A172 (cell line): ENCODE measurements around the gene MTG2. TPM values are rescaled to one million over a fixed set of nuclear protein-coding genes. Genes with fewer than 3 reads are reported as not detected.

Source experiments
- DNase-seq: peaks from one replicate; pipeline ENCODE4 v3.0.0-alpha.2; 2015; ENCODE audit warnings: low spot score
- total RNA-seq: library from RNA; depleted of rRNA; stranded (reverse); fragments of >200 nt; shearing (Covaris generic); gene quantifications from 2 replicates; pipeline ENCODE4 v1.2.3, GENCODE V29; 2014; rRNA removed

MTG2 gene
- total RNA-seq, 1 experiment from 2014 or later = 14.9 TPM

- DNase-seq = no peak
Measured at GRCh38 chr20:62246872-62247652, 64.2 kb downstream of the MTG2 start.

GRCh38 chr20:62248890-62249560 is 66.2 kb downstream of the MTG2 start:
- no peak for DNase-seq

GRCh38 chr20:62252342-62252966 is 69.6 kb downstream of the MTG2 start:
- peak; percentile 38 for DNase-seq

Other genes with a start within 250 kb of the MTG2 start
- 5.1 TPM in 2 replicates for gene TAF4, start 117.1 kb upstream of the MTG2 start, total RNA-seq
- gene LSM14B, start 60.6 kb upstream of the MTG2 start, total RNA-seq = 45.6 and 55.0 TPM in 2 replicates
- gene PSMA7, start 39.6 kb upstream of the MTG2 start, total RNA-seq = 837 and 1,013 TPM in 2 replicates
- 8.5 and 11.6 TPM in 2 replicates for gene SS18L1, start 39.3 kb upstream of the MTG2 start, total RNA-seq
- gene HRH3, start 37.2 kb downstream of the MTG2 start, total RNA-seq = not detected in 2 replicates
- gene OSBPL2, start 55.5 kb downstream of the MTG2 start, total RNA-seq = 20.1 TPM in 2 replicates
- gene ADRM1, start 120.0 kb downstream of the MTG2 start, total RNA-seq = 329 and 402 TPM in 2 replicates
- 63.8 and 81.2 TPM in 2 replicates for gene LAMA5, start 184.3 kb downstream of the MTG2 start, total RNA-seq
- gene RPS21, start 204.1 kb downstream of the MTG2 start, total RNA-seq = 2,286 and 2,536 TPM in 2 replicates
- 10.4 and 12.9 TPM in 2 replicates for gene CABLES2, start 224.3 kb downstream of the MTG2 start, total RNA-seq
- gene RBBP8NL, start 244.5 kb downstream of the MTG2 start, total RNA-seq = not detected in 2 replicates